NCI-H2227 (cell line): ENCODE data around the gene MEIKIN.

ENCODE experiments used
- DNase-seq: peaks from one replicate; lab custom pipeline; 2025; ENCODE audit not compliant: unreplicated experiment; lab: John Stamatoyannopoulos, UW

MEIKIN gene

DNA sequence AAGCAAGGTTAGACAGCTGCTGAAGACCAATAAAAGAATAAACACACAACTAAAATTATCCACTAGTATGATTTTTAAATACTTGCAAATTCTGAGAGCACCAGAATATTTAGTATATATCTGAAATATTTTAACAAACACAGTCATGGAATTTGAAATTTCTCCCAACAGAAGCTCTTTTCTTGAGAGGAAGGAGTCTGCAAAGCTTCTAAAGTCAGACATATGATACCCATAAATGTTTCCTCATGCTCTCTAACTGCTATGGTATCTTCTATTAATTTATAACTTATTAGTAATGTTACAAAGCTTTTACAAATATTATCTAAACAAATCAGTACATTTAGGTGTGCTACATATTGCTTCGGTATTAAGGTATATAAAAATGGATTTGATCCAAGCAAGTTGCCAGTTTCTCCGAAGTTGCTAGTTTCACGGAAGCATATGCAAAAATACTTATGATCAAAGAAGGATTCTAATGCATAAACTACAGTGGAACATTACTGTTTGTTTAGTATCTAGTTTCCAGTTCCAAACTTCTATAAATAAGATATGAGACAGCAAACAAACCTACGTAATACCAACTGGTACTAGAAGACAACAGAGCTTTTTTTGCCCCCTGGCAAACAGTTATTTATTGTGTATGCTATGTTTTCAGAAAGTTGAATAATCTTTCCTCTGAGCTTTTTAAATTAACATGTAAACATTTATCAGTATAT is 170.7 kb downstream of the MEIKIN start:
- DNase-seq = no peak

DNA sequence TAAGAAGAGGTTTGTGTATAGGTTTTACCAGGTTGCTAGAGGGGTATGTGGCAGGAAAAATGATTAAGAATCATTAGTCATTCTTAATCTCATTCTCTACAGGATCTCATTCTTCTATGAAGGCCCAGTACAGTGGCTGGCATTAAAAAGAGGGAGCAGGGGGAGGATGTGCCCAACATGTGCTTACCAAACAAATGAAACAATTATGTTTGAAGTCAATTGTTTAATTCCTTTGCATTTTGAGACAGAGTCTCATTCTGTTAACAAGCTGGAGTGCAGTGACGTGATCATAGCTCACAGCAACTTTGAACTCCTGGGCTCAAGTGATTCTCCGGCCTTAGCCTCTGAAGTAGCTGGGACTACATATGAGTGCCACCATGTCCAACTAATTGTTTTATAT is 171.7 kb downstream of the MEIKIN start:
- DNase-seq = no peak

DNA sequence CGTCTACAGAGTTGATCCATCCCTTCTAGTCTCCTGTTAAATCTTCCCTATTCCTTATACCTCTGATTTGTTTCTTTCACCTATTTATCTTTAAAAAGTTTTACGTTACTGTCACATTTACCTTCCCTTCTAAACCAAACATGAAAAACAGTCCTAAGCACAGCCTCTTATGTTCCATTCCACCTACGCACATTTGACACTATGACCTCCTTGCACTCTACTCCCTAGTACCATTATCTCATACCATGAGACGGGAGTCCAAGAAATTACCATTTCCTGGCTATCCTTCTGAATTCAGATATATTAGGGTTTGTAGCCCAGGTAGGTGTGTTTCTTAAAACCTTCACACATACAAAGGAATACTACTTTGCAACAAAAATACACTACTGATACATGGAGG is 173.8 kb downstream of the MEIKIN start:
- DNase-seq = no peak

DNA sequence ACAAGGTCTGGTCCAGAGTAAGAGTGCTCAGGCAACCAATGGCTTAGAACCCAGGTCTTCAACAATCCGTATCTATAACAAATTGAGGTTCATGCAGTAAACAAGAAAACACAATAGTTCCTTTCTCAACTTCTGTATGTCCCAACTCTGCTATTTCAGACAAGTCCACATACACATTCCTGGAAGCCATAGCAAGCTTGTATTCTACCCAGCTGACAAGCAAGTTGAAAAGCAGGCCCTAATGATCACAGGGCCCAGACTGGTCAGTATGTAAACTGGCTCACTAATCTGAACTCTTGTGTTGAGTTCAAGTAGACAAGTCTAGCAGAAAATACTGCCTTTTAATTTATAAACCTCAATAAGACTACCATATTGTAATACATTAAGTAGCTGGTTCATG is 175.5 kb downstream of the MEIKIN start:
- DNase-seq = no peak

DNA sequence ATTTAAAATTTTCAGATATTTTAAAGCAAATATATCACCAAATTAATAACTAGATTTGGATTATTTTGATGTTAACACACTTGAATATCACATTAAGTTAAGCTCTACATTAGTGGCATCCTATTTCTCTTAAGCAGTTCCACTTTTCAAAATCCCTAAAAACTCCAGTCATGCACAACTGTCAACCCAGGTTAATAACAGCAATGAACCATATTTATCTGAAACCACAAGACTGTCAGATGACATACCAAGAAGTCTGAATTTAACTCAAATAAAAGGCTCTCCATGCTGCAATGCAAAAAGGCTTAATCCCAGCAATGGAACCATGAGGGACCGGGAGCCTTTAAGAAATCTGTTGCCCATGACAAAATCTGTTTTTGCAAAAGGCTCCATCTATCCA is 176.1 kb downstream of the MEIKIN start:
- DNase-seq = no peak

DNA sequence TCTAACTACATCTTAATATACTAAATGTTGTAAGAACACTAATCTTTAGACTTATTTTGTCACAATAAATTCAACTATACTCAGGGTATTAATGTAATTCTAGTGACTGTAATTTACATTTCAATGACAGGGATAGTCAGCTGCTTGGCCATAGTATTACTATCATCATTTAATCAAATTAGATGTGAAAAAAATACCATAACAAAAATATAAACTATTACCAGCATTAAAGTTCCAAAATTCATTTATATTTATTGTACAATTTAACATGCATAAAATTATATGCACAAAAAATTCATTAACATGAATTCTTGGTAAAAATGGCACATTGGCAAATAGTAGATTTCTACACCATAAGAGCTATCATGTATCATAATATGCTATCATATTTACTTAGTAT is 177.6 kb downstream of the MEIKIN start:
- no peak for DNase-seq

DNA sequence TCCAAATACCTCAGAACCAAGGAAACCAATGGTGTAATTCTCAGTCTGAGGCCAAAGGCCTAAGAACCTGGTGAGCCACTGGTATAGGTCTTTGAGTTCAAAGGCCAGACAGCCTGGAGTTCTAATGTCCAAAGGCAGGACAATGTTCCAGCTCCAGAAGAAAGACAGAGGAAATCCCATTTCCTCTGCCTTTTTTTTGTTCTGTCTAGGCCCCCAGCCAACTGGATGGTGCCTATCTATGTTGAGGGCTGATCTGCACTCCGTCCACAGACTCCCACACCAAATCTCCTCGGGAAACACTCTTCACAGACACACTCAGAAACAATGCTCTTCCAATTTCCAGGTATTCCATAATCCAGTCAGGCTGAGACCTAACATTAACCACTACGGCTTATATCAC is 178.8 kb downstream of the MEIKIN start:
- no peak for DNase-seq

DNA sequence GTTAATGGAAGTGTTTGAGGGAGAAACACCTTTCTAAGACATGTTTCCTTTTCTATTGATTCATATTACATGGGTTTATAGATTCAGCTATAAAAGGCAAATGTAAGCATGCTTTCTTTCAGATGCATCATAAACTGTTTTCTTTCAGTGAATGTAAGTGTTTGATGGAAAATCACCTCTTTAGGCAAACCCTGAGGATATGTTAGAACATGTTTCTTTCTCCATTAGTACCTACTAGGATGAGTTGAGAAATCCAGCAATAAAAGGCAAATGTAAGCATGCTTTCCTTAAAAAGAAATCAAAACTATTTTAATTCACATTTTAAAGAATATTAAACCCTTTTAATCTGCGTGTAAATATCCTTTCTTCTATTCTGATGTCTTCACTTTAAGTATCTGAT is 180.2 kb downstream of the MEIKIN start:
- no peak for DNase-seq

DNA sequence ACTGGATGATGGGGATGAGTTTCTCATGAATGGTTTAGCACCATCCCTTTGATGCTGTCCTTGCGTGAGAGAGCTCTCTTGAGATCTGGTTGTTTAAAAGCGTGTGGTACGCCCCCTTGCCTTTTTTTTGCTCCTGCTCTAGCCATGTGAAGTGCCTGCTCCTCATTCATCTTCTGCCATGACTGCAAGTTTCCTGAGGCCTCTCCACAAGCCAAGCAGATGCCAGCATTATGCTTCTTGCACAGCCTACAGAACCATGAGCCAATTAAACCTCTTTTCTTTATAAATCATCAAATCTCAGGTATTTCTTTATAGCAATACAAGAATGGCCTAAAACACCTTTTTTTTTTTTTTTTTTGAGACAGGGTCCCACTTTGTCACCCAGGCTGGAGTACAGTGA is 181.5 kb downstream of the MEIKIN start:
- DNase-seq = no peak

DNA sequence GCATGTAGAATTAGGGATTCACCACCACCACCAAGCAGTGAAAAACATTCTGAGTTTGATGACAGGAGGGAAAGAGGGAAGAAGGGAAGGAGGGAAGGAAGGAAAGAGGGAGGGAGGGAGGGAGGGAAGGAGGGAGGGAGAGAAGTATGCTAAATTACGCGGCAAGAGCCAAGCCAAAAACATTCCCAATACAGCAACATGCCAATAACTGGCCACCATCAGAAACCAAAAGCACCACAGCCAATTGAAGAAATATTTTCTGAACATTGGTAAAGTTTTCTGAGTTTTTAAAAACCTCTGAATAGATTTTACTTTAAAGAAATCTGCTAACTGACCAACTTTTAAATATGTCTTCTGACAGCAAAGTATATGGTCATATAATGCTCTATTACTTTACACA is 184.7 kb downstream of the MEIKIN start:
- no peak for DNase-seq

DNA sequence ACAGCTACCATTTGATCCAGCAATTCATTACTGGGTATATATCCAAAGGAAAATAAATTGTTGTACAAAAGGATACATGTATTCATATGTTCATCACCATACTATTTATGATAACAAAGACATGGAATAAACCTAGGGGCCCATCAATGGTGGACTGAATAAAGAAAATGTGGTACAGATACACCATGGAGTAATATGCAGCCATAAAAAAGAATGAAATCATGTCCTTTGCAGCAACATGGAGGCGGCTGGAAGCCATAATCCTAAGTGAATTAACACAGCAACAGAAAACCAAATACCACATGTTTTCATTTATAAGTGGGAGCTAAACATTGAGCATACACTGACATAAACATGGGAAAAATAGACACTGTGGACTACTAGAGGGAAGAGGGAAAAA is 185.8 kb downstream of the MEIKIN start:
- no peak for DNase-seq

DNA sequence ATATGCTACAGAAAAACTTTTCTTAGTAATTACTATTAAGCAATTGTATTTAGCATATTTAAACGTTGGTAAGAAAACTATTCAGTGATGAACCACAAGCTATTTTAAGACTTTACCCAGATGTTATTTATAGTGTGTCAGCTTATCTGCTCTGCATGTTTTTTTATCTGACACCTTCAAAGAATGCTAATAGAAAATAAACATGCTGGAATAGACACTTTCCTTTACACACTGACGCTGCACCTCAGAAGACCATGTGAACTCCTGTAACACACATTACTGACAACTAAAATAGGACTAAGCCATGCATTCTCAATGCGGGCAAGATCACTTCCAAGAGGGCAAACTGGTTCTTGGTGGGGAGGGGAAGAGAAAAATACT is 187.0 kb downstream of the MEIKIN start:
- DNase-seq = no peak

DNA sequence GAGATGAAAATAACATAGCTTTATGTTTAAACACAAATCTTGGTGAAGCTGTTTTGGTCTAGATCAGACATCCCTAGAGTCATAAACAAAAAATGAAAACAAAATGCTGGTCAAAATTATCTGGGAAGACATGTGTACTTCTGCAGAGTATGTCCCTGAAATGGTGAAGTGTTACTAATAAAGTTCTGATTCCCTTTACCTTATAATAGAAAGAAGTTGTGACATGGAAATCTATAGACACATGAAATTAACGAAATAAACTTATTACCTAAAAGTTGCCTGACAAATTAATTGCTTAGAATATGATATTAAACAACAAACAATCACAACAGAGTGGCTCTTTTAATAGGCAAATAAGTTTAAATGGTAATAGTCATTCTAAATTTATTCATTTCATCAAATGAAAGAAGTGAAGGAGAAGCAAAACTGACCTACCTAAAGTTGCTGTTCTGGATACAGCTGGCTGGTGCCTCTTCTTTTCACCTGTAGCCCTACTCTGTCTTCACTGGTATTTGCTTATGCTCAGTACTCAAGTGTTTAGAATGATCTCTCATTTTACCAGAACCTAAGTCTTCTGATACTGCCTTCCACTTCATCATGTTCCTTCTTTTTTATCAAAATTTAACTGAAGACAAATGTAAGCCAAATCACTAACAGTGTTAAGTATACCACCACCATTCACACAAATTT is 187.5 kb downstream of the MEIKIN start:
- no peak for DNase-seq
